LNCAP (cell line): ENCODE results near the gene TMEM41B.

ENCODE experiments used
- CTCF ChIP-seq: fragments of 450-650 bp; IDR thresholded peaks from 2 replicates; pipeline ENCODE4 v1.5.1; 2017; ENCODE audit warnings: mild to moderate bottlenecking

Gene TMEM41B

GRCh38 chr11:9314291-9315077, at the start of gene TMEM41B:
TMEM41B (minus strand) TSS chr11:9314593; CDS start chr11:9314441, 152 bp downstream.
- no peak for TF ChIP-seq CTCF

GRCh38 chr11:9362393-9362863, 48.0 kb upstream of the TMEM41B start:
- TF ChIP-seq CTCF = no peak

- TF ChIP-seq CTCF = no peak
Measured at GRCh38 chr11:9357041-9357440, 42.6 kb upstream of the TMEM41B start.

GRCh38 chr11:9351321-9351881, 37.0 kb upstream of the TMEM41B start:
- TF ChIP-seq CTCF = no peak

- TF ChIP-seq CTCF = no peak
Measured at GRCh38 chr11:9347100-9347499, 32.7 kb upstream of the TMEM41B start.

GRCh38 chr11:9344061-9344680, 29.8 kb upstream of the TMEM41B start:
- TF ChIP-seq CTCF = no peak

- no peak for TF ChIP-seq CTCF
Measured at GRCh38 chr11:9341638-9342178, 27.3 kb upstream of the TMEM41B start.
